Middle frontal gyrus (tissue), 1 donor: ENCODE results near the gene WDR81.
"Not testable (repeated sequence)": the region's sequence is repeated elsewhere in the genome, so short reads cannot be mapped to it uniquely, and the experiment has no call there.

Experiments used
- DNase-seq: peaks from one replicate; pipeline ENCODE4 v3.0.0-alpha.2; 2015; ENCODE audit warnings: low spot score; ENCODE audit errors: extremely low spot score

WDR81 gene

DNA sequence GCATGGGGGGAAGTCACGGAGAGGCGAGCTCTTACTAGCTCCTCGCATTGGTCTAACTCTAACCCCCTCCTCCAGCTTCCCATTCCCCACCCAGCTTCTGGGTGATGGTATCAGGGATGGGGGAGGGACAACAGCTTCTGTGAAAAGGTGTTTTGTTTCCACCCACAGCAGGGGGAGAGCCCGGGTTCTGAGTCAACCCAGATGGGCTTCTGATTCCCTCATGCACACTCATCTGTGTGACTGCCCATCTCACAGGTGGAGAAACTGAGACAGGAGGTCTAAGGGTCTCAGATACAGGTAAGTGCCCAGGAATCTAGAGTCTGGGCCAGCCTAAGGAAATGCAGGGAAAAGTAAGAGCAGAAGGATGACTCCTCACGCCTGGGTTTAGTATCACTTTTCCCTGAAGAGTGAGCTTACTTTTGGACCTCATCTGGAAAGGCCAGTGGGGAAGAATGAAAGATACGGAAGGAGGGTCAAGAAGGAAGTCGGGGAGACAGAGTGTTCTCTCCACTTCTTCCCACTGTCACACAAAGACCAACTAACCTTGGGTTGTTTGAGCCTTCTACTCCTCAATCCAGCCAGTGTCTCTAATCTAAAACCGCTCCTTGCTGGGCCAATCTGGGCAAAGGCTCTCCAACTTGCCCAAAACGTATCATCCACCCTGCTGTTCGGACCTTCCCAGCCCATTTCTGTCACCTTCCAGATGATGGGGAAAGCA lies 11.2 kb upstream of the WDR81 start:
- no peak for DNase-seq

DNA sequence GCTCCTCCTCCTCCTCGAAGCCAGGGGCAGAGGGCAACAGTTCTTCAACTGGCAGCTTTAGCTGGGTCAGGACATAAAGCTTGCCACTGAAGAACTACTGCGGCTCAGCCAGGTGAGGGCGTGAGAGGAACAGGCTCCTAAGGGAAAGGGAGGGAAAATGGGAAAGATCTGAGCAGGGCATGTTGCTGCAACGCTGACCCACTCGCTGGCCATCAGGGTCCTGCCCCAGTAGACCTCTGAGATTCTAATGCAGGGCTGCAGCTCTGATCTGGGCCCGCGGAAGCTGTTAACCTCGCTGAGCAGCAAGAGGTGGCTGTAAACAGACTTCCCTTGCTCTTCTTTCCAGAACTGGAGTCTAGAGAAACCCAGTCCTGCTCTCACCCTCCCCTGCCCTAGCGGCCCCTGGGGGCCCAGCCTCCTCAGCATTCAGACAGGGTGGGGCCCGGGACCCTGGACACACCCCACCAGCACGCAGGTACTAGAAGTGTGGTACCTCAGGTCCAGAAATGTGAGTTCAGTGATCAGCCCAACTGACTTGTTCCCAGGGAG lies 10.6 kb upstream of the WDR81 start:
- no peak for DNase-seq

DNA sequence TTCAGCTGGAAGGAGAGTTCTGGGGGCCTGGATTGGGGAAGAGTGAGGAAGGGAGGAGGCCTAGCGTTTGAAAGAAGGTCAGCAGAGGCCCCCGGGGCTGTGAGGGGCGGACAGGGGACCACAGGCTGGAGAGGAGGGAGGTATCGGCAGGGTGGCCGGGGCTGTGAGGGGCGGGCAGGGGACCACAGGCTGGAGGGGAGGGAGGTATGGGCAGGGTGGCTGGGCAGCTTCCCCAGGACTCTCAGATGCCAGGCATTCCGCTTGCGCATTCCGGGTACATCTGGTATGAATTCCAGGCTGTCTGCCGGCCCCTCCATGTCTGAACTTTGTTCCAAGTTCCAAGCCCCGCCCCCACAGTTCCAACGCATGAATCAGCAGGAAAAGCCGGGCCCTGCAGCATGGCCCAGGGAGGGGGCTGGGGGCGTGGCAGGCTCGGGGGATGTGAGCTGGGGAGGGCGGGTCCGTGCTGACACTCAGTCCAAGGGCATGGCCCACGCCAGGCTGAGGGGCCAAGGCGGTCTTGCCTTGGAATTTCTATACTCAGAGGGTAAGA lies 10.0 kb upstream of the WDR81 start:
- peak; percentile 51 for DNase-seq

DNA sequence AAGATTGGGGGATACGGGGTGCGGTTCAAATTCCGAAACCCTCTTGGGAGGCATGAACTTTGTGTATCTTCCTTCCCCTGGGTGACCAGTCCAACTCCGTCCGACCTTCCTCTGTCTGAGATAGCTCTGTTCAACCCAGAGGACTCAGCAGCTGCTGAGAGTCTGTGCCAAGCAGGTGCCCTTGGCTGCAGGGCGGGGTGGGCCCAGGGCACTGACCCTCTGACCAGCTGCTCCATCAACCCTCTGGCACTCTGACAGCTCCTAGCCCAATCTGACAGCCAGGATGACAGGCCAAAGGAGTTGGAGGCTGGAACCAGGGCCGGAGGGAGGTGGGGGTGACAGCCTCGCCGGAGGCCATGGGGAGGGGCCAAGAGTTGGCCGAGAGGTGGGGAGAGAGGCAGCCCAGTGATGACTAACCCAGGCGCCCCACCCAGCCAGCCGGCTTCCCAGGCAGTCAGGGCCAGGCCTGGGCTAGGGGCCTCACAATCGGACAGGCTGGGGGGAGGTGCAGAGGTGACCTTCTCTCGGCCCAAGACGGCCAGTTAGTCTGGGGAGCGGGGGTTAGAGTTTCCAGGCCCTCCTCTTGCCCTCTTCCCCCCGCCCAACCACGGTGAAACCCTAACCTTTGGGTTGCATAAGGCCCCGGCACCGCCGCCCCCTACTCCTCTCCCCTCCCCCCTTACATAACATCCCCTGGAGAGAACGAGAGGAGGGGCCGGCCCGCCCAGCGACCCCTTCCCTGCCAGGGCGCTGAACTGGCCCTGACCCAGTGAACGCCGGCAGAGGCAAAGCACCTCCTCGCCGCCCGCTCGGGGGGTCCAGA lies 9.3 kb upstream of the WDR81 start:
- no peak for DNase-seq

DNA sequence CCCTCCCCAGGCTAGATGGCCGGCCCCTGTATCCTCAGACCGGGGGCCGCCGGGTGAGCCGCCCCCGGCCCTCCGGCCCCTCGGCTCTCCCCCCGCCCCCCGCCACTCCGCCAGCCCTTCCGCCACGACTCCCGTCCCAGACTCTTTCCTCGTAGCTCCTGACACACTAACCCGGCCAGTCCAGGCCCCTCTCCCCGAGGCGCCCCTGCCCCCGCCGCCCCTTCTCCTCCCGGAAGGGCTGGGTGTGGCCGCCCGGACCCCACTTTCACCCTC lies 8.8 kb upstream of the WDR81 start:
- DNase-seq: no peak

DNA sequence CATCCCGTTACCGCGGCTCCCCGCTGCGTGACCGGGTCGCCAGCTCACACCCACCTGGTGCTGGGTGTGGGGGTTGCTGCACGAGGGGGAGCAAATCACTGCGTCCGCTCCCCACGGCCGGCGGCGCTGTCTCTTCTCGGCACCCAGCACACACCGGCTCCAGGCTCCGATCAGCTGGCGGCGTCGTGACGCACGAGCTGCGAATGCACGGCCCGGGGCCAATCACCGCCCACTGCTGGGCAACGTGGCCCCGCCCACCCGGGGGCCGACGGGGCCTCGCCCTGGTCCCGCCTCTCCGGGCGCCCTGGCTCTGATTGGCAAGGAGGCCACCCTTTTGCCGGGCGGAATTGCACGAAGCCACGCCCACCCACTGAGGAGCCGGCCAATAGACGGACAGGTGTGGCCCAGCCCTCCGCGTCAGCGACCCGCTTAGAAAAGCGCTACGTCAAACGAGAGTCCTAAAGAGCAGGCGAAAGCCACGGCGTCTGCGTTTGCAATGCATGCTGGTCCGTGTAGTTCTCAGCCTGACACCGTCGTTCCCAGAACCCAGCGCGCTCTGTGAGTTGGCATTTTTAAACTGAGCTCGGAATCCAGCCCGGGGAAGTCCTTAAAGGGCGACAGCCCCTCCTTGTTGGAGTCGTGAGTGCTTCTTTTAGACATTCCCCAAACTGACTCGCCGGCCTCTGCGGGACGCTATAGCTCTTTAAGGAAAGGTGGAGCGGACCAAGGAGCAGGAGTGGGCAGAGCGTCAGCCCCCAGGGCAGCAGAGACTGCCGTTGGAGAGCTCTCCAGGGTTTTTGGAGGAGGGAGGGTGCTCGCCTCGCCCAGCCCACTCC lies 8.2 kb upstream of the WDR81 start:
- DNase-seq: peak; percentile 100

DNA sequence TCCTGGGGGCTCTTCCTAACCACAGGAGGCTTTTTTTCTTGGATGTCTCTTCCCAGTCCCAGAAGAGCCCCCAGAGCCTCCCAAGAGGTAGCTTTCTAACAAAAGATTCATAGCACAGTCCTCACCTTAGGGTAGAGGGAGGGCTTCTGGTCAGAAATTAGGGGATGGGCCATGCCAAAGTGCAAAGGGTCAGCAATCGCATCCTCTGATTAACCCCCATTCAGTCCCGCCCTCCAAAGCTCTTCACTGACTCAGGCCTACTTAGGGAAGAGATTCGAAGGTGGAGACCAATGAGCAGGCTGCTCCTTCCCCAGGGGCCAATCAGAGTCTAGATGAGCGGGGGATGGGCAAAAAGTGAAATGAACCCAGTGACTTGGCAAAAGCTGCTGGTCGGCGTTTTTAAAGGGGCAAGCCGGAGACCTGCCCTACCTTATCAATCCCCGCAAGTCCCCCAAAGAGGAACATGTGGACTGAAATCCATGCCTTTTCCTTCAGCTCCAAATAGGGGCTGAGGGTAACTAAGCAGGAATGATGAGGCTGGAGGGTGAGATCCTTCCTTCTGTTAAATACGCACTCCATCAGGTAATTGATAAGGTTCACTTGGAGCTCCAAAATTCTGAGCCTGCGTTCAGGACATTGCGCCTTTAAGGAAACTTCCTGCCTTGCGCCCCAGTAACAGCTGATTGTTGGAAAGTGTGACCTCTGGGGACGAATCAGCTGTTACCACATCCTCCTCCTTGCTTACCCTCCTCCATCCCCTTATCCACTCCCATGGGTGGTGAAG lies 7.4 kb upstream of the WDR81 start:
- peak; percentile 90 for DNase-seq

DNA sequence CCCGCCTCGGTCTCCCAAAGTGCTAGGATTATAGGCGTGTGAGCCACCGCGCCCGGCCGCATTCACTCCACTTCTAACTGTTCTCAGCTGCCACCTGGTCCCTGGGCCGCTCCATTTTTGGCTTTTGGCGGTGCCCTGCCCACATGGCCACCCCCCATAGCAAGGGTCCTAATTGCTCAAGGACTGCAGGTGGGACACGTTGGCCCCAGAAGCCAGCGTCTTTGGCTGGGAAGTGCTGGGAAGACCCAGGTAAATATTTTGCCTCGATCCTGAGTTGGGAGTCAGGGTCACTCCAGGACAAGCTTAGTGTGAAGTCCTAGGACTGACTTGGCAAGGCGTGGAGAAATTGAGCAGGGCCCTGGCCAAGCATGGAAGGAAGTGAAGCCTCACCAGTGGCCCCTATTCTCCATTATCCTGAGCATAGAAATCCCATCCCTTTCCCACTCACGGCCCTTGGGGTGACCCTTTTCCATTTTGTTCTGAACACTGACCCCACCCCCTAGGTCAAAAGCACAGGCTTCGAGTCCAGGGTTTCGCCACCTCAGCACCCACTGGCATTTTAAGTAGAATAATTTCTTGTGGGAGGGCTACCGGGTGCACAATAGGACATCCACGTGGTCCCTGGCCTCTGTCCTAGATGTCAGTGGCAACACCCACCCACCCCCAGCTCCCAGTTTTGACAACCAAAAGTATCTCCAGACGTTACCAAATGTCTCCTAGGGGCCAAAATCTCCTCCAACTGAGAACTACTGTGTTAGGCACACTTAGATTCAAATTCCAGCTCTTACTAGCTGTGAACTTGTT lies 5.9 kb upstream of the WDR81 start:
- no peak for DNase-seq

DNA sequence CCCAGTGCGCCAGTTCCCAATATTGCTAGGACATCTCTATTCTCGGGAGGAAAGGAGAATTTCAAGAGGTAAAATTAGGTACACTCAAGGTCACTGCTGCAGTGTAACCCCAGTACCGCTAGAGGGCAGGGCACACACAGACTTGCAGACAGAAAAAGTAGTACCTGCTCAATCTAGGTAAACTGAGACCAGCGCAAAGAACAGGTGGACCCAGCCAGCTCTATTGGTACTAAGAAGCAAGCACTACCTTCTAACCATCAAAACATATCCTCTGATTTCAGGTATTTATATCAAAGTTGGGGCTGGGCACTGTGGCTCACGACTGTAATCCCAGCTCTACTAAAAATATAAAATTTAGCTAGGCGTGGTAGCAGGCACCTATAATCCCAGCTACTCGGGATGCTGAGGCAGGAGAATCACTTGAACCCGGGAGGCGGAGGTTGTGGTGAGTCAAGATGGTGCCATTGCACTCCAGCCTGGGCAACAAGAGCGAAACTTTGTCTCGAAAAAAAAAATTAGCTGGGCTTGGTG lies 3.6 kb upstream of the WDR81 start:
- DNase-seq: no peak

DNA sequence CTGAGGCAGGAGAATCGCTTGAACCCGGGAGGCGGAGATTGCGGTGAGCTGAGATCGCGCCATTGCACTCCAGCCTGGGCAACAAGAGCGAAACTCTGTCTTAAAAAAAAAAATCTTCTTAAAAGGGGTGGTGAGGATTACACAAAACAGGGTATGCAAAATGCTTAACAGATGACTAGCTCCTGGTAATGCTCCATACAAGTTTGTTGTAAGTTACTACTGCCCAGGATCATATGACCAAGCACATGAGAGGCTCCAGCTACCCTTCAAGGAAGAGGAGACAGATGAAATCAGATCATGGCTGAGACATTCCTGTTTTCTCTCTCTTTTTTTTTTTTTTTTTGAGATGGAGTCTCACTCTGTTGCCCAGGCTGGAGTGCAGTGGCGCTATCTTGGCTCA lies 2.5 kb upstream of the WDR81 start:
- not testable (repeated sequence) for DNase-seq

DNA sequence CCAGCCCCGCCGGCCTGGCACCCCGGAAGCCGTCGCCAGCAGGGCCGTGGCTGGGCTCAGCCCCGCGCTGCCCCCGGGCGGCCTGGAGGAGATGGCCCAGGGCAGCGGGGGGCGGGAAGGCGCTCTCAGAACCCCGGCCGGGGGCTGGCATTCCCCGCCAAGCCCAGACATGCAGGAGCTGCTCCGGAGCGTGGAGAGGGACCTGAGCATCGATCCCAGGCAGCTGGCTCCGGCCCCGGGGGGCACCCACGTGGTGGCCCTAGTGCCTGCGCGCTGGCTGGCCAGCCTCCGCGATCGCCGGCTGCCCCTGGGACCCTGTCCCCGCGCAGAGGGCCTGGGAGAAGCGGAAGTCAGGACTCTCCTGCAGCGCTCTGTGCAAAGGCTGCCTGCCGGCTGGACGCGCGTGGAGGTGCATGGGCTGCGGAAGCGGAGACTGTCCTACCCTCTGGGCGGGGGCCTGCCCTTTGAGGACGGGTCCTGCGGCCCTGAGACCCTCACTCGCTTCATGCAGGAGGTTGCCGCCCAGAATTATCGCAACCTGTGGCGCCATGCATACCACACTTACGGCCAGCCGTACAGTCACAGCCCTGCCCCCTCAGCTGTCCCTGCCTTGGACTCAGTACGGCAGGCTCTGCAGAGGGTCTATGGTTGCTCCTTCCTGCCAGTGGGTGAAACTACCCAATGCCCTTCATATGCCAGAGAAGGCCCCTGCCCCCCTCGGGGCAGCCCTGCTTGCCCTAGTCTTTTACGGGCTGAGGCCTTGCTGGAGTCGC lies 551 bp downstream of the WDR81 start:
- no peak for DNase-seq

DNA sequence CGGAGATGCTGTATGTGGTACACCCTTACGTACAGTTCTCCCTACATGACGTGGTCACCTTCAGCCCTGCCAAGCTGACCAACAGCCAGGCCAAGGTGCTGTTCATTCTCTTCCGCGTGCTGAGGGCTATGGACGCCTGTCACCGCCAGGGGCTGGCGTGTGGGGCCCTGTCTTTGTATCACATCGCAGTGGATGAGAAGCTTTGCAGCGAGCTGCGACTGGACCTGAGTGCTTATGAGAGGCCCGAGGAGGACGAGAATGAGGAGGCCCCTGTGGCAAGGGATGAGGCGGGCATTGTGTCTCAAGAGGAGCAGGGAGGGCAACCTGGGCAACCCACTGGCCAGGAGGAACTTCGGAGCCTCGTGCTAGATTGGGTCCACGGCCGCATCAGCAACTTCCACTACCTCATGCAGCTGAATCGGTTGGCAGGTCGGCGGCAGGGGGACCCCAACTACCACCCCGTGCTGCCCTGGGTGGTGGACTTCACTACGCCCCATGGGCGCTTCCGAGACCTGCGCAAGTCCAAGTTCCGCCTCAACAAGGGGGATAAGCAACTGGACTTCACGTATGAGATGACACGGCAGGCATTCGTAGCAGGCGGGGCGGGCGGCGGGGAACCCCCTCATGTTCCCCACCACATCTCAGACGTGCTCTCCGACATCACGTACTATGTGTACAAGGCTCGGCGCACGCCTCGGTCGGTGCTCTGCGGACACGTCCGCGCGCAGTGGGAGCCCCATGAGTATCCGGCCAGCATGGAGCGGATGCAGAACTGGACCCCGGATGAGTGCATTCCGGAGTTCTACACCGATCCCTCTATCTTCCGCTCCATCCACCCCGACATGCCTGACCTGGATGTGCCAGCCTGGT lies 1.4 kb downstream of the WDR81 start:
- DNase-seq: no peak

DNA sequence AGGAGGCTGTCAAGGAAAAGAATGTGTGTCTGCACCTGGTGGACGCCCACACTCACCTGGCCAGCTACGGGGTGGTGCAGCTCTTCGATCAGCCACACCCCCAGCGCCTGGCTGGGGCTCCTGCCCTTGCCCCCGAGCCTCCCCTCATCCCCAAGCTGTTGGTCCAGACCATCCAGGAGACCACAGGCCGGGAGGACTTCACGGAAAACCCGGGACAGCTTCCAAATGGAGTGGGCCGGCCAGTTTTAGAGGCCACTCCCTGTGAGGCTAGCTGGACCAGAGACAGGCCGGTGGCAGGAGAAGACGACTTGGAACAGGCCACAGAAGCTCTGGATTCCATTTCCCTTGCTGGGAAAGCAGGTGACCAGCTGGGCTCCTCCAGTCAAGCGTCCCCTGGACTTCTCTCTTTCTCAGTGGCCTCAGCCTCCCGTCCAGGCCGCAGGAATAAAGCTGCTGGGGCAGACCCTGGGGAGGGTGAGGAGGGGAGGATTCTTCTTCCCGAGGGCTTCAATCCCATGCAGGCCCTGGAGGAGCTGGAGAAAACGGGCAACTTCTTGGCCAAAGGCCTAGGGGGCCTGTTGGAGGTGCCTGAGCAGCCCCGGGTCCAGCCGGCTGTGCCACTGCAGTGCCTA lies 2.2 kb downstream of the WDR81 start:
- no peak for DNase-seq

DNA sequence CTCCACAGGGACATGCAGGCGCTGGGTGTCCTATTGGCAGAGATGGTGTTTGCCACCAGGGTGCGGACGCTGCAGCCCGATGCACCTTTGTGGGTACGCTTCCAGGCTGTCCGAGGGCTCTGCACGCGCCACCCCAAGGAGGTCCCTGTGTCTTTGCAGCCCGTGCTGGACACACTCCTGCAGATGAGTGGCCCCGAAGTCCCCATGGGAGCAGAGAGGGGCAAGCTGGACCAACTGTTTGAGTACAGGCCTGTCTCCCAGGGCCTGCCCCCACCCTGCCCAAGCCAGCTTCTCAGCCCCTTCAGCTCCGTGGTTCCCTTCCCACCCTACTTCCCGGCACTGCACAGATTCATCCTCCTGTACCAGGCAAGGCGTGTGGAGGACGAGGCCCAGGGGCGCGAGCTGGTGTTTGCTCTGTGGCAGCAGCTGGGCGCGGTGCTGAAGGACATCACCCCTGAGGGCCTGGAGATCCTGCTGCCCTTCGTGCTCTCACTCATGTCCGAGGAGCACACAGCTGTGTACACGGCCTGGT lies 2.8 kb downstream of the WDR81 start:
- no peak for DNase-seq

DNA sequence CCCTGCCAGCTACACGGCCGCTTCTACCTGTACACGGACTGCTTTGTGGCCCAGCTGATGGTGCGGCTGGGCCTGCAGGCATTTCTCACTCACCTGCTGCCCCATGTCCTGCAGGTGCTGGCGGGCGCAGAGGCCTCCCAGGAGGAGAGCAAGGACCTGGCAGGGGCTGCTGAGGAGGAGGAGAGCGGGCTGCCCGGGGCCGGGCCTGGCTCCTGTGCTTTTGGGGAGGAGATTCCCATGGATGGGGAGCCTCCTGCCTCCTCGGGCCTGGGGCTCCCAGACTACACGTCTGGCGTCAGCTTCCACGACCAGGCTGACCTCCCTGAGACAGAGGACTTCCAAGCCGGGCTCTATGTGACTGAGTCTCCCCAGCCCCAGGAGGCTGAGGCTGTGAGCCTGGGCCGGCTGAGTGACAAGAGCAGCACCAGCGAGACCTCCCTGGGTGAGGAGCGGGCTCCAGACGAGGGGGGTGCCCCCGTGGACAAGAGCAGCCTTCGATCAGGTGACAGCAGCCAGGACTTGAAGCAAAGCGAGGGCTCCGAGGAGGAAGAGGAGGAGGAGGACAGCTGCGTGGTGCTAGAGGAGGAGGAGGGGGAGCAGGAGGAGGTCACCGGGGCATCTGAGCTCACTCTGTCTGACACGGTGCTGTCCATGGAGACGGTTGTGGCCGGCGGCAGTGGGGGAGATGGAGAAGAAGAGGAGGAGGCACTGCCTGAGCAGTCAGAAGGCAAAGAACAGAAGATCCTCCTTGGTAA lies 3.5 kb downstream of the WDR81 start:
- no peak for DNase-seq

DNA sequence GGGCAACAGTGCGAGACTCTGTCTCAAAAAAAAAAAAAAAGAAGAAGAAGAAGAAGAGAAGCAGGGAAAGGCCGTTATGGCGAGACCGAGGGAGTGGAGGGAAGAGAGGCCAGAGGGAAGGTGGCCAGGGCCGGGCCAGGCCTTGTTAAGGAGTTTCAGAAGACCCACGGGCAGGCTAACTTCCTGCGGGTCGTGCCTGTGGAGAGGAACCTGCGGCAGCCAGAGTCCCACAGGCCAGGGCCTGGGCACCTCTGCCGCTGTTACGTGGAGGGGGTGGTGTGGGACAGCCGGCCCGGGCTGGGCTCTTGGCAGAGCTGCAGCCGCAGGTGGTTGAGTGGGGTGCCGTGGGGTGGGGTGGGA lies 5.4 kb downstream of the WDR81 start:
- no peak for DNase-seq
